SU-DHL-6 (cell line): ENCODE results near the gene SIRT7.

ENCODE experiments used
- H2AFZ ChIP-seq: fragments of 200-600 bp; sonication (generic); 2 replicates; pipeline ENCODE4 v1.6.1; 2014; ENCODE audit warnings: low read depth, mild to moderate bottlenecking, moderate library complexity, mixed read lengths, antibody characterized with exemption, low read length; ENCODE audit not compliant: severe bottlenecking
- H3F3A ChIP-seq: fragments of 200-600 bp; shearing (Covaris generic); 2 replicates; pipeline ENCODE4 v1.6.0; 2016; ENCODE audit warnings: antibody characterized with exemption, mild to moderate bottlenecking; ENCODE audit not compliant: insufficient read depth
- H3K27ac ChIP-seq: fragments of 200-600 bp; sonication (generic); 2 replicates; pipeline ENCODE4 v1.5.1; 2016; ENCODE audit warnings: low read depth, mild to moderate bottlenecking, low read length, moderate library complexity, mixed read lengths
- H3K27me3 ChIP-seq: fragments of 200-600 bp; sonication (generic), shearing (Covaris generic); 2 replicates; pipeline ENCODE4 v1.6.0; 2014; ENCODE audit warnings: mild to moderate bottlenecking, low read length
- H3K36me3 ChIP-seq: fragments of 200-600 bp; sonication (generic); 2 replicates; pipeline ENCODE4 v1.6.1; 2014; ENCODE audit warnings: mild to moderate bottlenecking, low read length, mixed read lengths
- H3K4me2 ChIP-seq: fragments of 300-600, 200-600 bp; shearing (Covaris generic), sonication (generic); 2 replicates; pipeline ENCODE4 v1.6.0; 2014; ENCODE audit warnings: low read length, low read depth, mild to moderate bottlenecking; ENCODE audit not compliant: poor library complexity, severe bottlenecking
- H3K4me3 ChIP-seq: fragments of 200-600 bp; sonication (generic); 2 replicates; pipeline ENCODE4 v1.5.1; 2014; ENCODE audit warnings: antibody characterized with exemption, low read length, mild to moderate bottlenecking, mixed read lengths; ENCODE audit not compliant: insufficient read depth, poor library complexity, severe bottlenecking
- H3K79me2 ChIP-seq: fragments of 200-600 bp; sonication (generic); 2 replicates; pipeline ENCODE4 v1.6.1; 2014; ENCODE audit warnings: mild to moderate bottlenecking, low read length, moderate library complexity; ENCODE audit not compliant: insufficient read depth
- H3K9ac ChIP-seq: fragments of 200-600 bp; sonication (generic); 2 replicates; pipeline ENCODE4 v1.7.0; 2014; ENCODE audit warnings: mild to moderate bottlenecking, low read length
- H3K9me2 ChIP-seq: fragments of 200-600 bp; sonication (generic); replicated peaks from 2 replicates; pipeline ENCODE4 v1.6.1; 2014; ENCODE audit warnings: low read length; ENCODE audit not compliant: insufficient read depth
- H3K9me3 ChIP-seq: fragments of 200-600 bp; sonication (generic); 2 replicates; pipeline ENCODE4 v1.6.1; 2014; ENCODE audit warnings: low read length, mixed read lengths; ENCODE audit not compliant: insufficient read depth
- H4K20me1 ChIP-seq: fragments of 200-600 bp; sonication (generic); 2 replicates; pipeline ENCODE4 v1.6.1; 2014; ENCODE audit warnings: low read depth, mild to moderate bottlenecking, antibody characterized with exemption, low read length, moderate library complexity, mixed read lengths
- EZH2phosphoT487 ChIP-seq: fragments of 200-600 bp; sonication (generic), shearing (Covaris generic); conservative IDR thresholded peaks from 2 replicates; pipeline ENCODE4 v1.6.1; 2018; ENCODE audit warnings: mild to moderate bottlenecking, antibody characterized with exemption, low read length, moderate library complexity, mixed read lengths
- TF ChIP-seq, protein P1 (sequence below): fragments of 200-600 bp; sonication (generic); IDR thresholded peaks from one replicate; pipeline ENCODE4 v1.5.1; 2017; ENCODE audit warnings: antibody characterized with exemption, mild to moderate bottlenecking, low read length, moderate library complexity; ENCODE audit not compliant: insufficient read depth, poor library complexity, severe bottlenecking

SIRT7 gene

DNA sequence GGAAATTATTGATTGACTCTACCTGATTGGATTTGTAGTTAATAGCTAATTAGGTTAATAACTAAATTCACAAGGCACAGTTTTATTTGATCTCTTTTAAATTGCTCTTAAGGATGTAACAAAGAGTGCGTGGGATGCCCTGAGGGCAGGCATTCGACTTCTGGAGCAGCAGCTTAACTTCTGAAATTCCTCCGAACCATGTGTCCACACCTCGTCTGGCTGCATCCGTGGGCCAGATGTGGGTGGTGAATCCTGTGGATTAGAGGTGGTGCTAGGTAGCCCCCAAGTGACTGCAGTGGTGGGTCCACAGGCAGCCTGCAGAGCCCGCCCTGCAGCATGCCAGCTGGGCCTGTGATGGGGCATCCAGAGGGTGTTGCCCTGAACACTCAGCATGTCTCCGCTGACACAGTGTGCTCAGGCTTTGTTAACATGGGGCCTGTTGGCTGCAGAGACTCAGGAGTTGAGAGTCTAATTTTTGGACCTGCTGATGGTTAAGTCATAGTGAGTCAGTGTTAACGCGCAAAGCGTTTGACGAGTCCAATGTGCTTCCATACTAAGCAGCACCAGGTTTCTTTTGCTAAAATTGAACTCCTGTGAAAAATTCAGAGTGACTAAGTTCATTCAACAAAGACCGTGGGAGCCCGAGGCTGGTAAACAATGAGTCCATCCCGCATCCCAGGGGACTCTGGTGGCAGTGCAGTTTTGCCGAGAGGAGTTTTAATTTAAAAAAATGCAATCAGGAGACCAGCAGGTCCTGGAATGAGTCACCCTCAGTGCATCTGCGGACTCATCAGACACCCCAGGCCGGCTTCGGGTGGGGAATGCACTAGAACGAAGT is 19.7 kb downstream of the SIRT7 start:
- Histone ChIP-seq H3K27ac (no peak overlapping the region), H3K27me3 (no peaks in the 10 kb centered on the region), H3K9me3 (no peaks in the 10 kb centered on the region), H3F3A (peaks cover 7% of the 10 kb centered on the region), H4K20me1 (no peaks in the 10 kb centered on the region), H3K4me3 (no peak overlapping the region), H2AFZ (no peak overlapping the region), H3K79me2 (no peaks in the 10 kb centered on the region), H3K36me3 (no peaks in the 10 kb centered on the region), H3K9me2 (no peaks in the 10 kb centered on the region), H3K4me2 (no peak overlapping the region), H3K9ac (no peak overlapping the region)
- TF ChIP-seq, protein P1, sequence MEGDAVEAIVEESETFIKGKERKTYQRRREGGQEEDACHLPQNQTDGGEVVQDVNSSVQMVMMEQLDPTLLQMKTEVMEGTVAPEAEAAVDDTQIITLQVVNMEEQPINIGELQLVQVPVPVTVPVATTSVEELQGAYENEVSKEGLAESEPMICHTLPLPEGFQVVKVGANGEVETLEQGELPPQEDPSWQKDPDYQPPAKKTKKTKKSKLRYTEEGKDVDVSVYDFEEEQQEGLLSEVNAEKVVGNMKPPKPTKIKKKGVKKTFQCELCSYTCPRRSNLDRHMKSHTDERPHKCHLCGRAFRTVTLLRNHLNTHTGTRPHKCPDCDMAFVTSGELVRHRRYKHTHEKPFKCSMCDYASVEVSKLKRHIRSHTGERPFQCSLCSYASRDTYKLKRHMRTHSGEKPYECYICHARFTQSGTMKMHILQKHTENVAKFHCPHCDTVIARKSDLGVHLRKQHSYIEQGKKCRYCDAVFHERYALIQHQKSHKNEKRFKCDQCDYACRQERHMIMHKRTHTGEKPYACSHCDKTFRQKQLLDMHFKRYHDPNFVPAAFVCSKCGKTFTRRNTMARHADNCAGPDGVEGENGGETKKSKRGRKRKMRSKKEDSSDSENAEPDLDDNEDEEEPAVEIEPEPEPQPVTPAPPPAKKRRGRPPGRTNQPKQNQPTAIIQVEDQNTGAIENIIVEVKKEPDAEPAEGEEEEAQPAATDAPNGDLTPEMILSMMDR, result no peak
- no peak for TF ChIP-seq EZH2phosphoT487

DNA sequence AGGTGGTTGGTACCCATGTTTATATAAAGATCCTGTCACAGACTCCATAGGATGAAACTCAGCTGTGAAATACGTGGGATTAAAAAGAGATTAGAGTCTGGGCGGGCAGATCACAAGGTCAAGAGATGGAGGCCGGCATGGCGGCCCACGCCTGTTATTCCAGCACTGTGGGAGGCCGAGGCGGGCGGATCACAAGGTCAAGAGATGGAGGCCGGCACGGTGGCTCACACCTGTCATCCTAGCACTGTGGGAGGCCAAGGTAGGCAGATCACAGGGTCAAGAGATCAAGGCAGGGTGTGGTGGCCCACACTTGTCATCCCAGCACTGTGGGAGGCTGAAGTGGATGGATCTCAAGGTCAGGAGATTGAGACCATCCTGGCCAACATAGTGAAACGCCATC is 22.6 kb downstream of the SIRT7 start:
- TF ChIP-seq EZH2phosphoT487, result no peak
- TF ChIP-seq, protein P1, result no peak
- peaks cover 3% of the 10 kb centered on the region; the same call in 1 of the 2 replicates for H3K36me3 ChIP-seq
- H3K27ac ChIP-seq, result no peak overlapping the region
- H3F3A ChIP-seq, result peaks cover 13% of the 10 kb centered on the region
- no peak overlapping the region for H3K4me3 ChIP-seq
- peaks cover 17% of the 10 kb centered on the region for H3K79me2 ChIP-seq
- H3K9me3 ChIP-seq, result no peaks in the 10 kb centered on the region
- no peaks in the 10 kb centered on the region for H4K20me1 ChIP-seq
- no peak overlapping the region for H3K9ac ChIP-seq
- no peak overlapping the region for H2AFZ ChIP-seq
- no peaks in the 10 kb centered on the region for H3K27me3 ChIP-seq
- no peak overlapping the region for H3K4me2 ChIP-seq
- no peaks in the 10 kb centered on the region for H3K9me2 ChIP-seq

DNA sequence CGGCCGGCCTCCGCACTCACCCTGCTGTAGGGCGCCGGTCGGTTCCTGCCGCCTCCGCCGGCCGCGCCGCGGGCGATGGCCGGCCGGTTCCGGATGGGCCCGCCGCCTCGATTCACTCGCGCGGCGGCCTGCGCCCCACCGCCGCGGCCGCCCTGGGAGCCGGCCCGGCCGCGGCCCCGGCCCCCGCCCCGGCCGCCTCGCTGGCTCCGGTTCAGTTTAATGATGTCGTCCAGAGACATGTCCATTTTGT is 26.7 kb downstream of the SIRT7 start:
- Histone ChIP-seq H2AFZ (no peak overlapping the region), H3K36me3 (peaks cover 30% of the 10 kb centered on the region), H3K4me2 (peak overlapping the region; percentile 86), H3K79me2 (peaks cover 58% of the 10 kb centered on the region), H3K27me3 (no peaks in the 10 kb centered on the region), H3K4me3 (peak overlapping the region; percentile 82), H3K9me2 (no peaks in the 10 kb centered on the region), H3K9ac (peak overlapping the region; percentile 97), H3K9me3 (no peaks in the 10 kb centered on the region), H4K20me1 (peaks cover 3% of the 10 kb centered on the region; the same call in 1 of the 2 replicates), H3K27ac (peak overlapping the region; percentile 84), H3F3A (peaks cover 13% of the 10 kb centered on the region)
- TF ChIP-seq, protein P1, result no peak
- TF ChIP-seq EZH2phosphoT487, result no peak
